Endodermal cell (in vitro differentiated cells): Measurements from ENCODE around the gene OXSR1. TPM values are rescaled to one million over a fixed set of nuclear protein-coding genes. Genes with fewer than 3 reads are reported as not detected.

Source experiments
- DNase-seq: peaks from one replicate; pipeline ENCODE4 v3.0.0-alpha.2; 2017
- H3K27ac ChIP-seq: 2 replicates; pipeline ENCODE4 v1.5.1; 2013; ENCODE audit warnings: mild to moderate bottlenecking, low read depth, low read length, moderate library complexity
- H3K27me3 ChIP-seq: 2 replicates; pipeline ENCODE4 v1.6.1; 2013; ENCODE audit warnings: mild to moderate bottlenecking, low read length, moderate library complexity; ENCODE audit not compliant: insufficient read depth, control insufficient read depth, poor library complexity, severe bottlenecking
- H3K36me3 ChIP-seq: 2 replicates; pipeline ENCODE4 v1.7.0; 2013; ENCODE audit warnings: mild to moderate bottlenecking, low read length, moderate library complexity; ENCODE audit not compliant: control insufficient read depth, insufficient read depth
- H3K4me1 ChIP-seq: one replicate; pipeline ENCODE4 v1.7.0; 2013; ENCODE audit warnings: low read length; ENCODE audit not compliant: control insufficient read depth, insufficient read depth
- H3K4me3 ChIP-seq: 2 replicates; pipeline ENCODE4 v1.5.1; 2013; ENCODE audit warnings: mild to moderate bottlenecking, low read length, moderate library complexity
- H3K9ac ChIP-seq: 2 replicates; pipeline ENCODE4 v1.6.1; 2013; ENCODE audit warnings: mild to moderate bottlenecking, low read length, moderate library complexity; ENCODE audit not compliant: poor library complexity, severe bottlenecking; ENCODE audit errors: extremely low read depth
- H3K9me3 ChIP-seq: 2 replicates; pipeline ENCODE4 v1.6.1; 2013; ENCODE audit warnings: mild to moderate bottlenecking, low read length, moderate library complexity; ENCODE audit not compliant: control insufficient read depth
- H3K27ac Mint-ChIP-seq: 2 replicates; pipeline ENCODE4 v1.8.0; 2020; ENCODE audit warnings: mixed read lengths
- H3K27me3 Mint-ChIP-seq: 2 replicates; pipeline ENCODE4 v1.8.0; 2021; ENCODE audit warnings: mild to moderate bottlenecking, mixed read lengths; ENCODE audit not compliant: insufficient read depth
- H3K36me3 Mint-ChIP-seq: 2 replicates; pipeline ENCODE4 v1.8.0; 2020; ENCODE audit warnings: low read depth, mixed read lengths
- H3K4me1 Mint-ChIP-seq: 2 replicates; pipeline ENCODE4 v1.8.0; 2020; ENCODE audit warnings: mixed read lengths
- H3K4me3 Mint-ChIP-seq: 2 replicates; pipeline ENCODE4 v1.8.0; 2020; ENCODE audit warnings: mild to moderate bottlenecking, moderate library complexity, mixed read lengths
- H3K9me3 Mint-ChIP-seq: 2 replicates; pipeline ENCODE4 v1.8.0; 2020; ENCODE audit warnings: mild to moderate bottlenecking, mixed read lengths
- CTCF ChIP-seq: fragments of 200-600 bp; sonication (generic); conservative IDR thresholded peaks from 2 replicates; pipeline ENCODE4 v1.5.0; 2021; ENCODE audit warnings: antibody characterized with exemption, mild to moderate bottlenecking
- WGBS, 2 experiments: methylation state at CpG; one replicate each; pipeline versions ENCODE4 v1.1.5 to v1.1.7; 2013; ENCODE audit warnings: missing lambda C conversion rate in 2 of 2, mixed read lengths in 1 of 2; ENCODE audit not compliant: insufficient coverage in 1 of 2, insufficient read length in 1 of 2; 5-methylcytosine and 5-hydroxymethylcytosine counted together
- total RNA-seq, 2 donors: library from RNA; stranded (reverse); fragmentation: NEBNext Ultra II Directional in 1 of 2; extraction: Animal tissue kit (Norgen Biotek cat#: 25700) in 1 of 2; gene quantifications; 2 replicates in 1 of 2; 3 replicates in 1 of 2; pipeline ENCODE4 v1.2.1, GENCODE V29; 2021

The OXSR1 gene
- total RNA-seq, 2 donors from 2014 or later, result 41.9 to 55.5 TPM

GRCh38 chr3:38163841-38164642 is 1.3 kb upstream of the OXSR1 start:
- Histone ChIP-seq H3K9ac (peak overlapping the region; percentile 63), H3K27me3 (no peaks in the 10 kb centered on the region), H3K4me3 (peak overlapping the region; percentile 88), H3K9me3 (no peaks in the 10 kb centered on the region), H3K4me1 (no peaks in the 10 kb centered on the region), H3K36me3 (no peaks in the 10 kb centered on the region), H3K27ac (no peak overlapping the region)
- peaks cover 9% of the 10 kb centered on the region for H3K4me1 Mint-ChIP-seq
- H3K9me3 Mint-ChIP-seq, result no peaks in the 10 kb centered on the region
- DNase-seq, result no peak
- peak overlapping the region; percentile 100 for H3K27ac Mint-ChIP-seq
- no peaks in the 10 kb centered on the region for H3K36me3 Mint-ChIP-seq
- TF ChIP-seq CTCF, result no peak
- peak overlapping the region; percentile 90 for H3K4me3 Mint-ChIP-seq
- H3K27me3 Mint-ChIP-seq, result no peaks in the 10 kb centered on the region
- 85 to 86% methylated on average over 21 to 24 of the region's 24 CpGs for WGBS, 2 experiments

GRCh38 chr3:38164643-38164951 is 740 bp upstream of the OXSR1 start:
- 16 to 42% methylated on average over 8 to 17 of the region's 17 CpGs for WGBS, 2 experiments

GRCh38 chr3:38165722-38166387 is 518 bp downstream of the OXSR1 start:
- peak overlapping the region; percentile 88 for H3K4me3 ChIP-seq
- no peaks in the 10 kb centered on the region for H3K9me3 Mint-ChIP-seq
- H3K36me3 Mint-ChIP-seq, result no peaks in the 10 kb centered on the region
- peak overlapping the region; percentile 94 for H3K27ac ChIP-seq
- H3K9me3 ChIP-seq, result no peaks in the 10 kb centered on the region
- peak overlapping the region; percentile 100 for H3K27ac Mint-ChIP-seq
- WGBS, 2 experiments, result 1 to 12% methylated on average over 4 to 62 of the region's 62 CpGs
- H3K9ac ChIP-seq, result peak overlapping the region; percentile 63
- H3K27me3 ChIP-seq, result no peaks in the 10 kb centered on the region
- TF ChIP-seq CTCF, result no peak
- peaks cover 9% of the 10 kb centered on the region for H3K4me1 Mint-ChIP-seq
- DNase-seq, result peak; percentile 63
- peak overlapping the region; percentile 90 for H3K4me3 Mint-ChIP-seq
- no peaks in the 10 kb centered on the region for H3K36me3 ChIP-seq
- no peaks in the 10 kb centered on the region for H3K27me3 Mint-ChIP-seq
- H3K4me1 ChIP-seq, result no peaks in the 10 kb centered on the region

More at GRCh38 chr3:38164643-38164951, 740 bp upstream of the OXSR1 start:
- H3K4me1 ChIP-seq, result no peaks in the 10 kb centered on the region
- H3K36me3 ChIP-seq, result no peaks in the 10 kb centered on the region
- Mint-ChIP-seq H3K27ac (peak overlapping the region; percentile 100), H3K9me3 (no peaks in the 10 kb centered on the region), H3K4me1 (peaks cover 9% of the 10 kb centered on the region), H3K27me3 (no peaks in the 10 kb centered on the region), H3K36me3 (no peaks in the 10 kb centered on the region), H3K4me3 (peak overlapping the region; percentile 90)
- no peak for DNase-seq
- no peaks in the 10 kb centered on the region for H3K27me3 ChIP-seq
- TF ChIP-seq CTCF, result no peak
- no peaks in the 10 kb centered on the region for H3K9me3 ChIP-seq
- peak overlapping the region; percentile 94 for H3K27ac ChIP-seq
- H3K9ac ChIP-seq, result peak overlapping the region; percentile 63
- H3K4me3 ChIP-seq, result peak overlapping the region; percentile 88
